Measurements from ENCODE around the gene FAM114A1. TPM values are rescaled to one million over a fixed set of nuclear protein-coding genes. Genes with fewer than 3 reads are reported as not detected.
A peak's percentile ranks its signal among the peaks of the same experiment; 100 is the strongest.

FAM114A1 gene
- total RNA-seq, 2 experiments from 2014 or later = not detected

- no peaks in the 10 kb centered on the region for H3K9me3 ChIP-seq (ENCODE audit: control insufficient read depth in 1 of 2, insufficient read depth in 1 of 2, low read length in 2 of 2)
- H3K9me3 Mint-ChIP-seq = no peaks in the 10 kb centered on the region
- CTCF ChIA-PET = no interaction called here
- H3K27ac ChIP-seq (ENCODE audit: low read depth in 1 of 2, low read length in 2 of 2) = no peak overlapping the region
- peaks cover 26% of the 10 kb centered on the region for H3K36me3 ChIP-seq (ENCODE audit: insufficient read depth, low read length)
- H3K27me3 ChIP-seq (ENCODE audit: control insufficient read depth in 1 of 2, insufficient read depth in 2 of 2, low read length in 2 of 2) = no peaks in the 10 kb centered on the region
- peaks cover 11% of the 10 kb centered on the region for H3K4me1 ChIP-seq (ENCODE audit: insufficient read depth, low read length)
- POLR2A ChIA-PET = interaction anchor here (0.5 kb wide), 1 partner anchor 56 kb away, joined by 4 read pairs; no protein-coding TSS in a partner anchor
- H3K4me1 Mint-ChIP-seq (ENCODE audit: low read depth) = peaks cover 27% of the 10 kb centered on the region
- ATAC-seq (ENCODE audit: poor library complexity) (no peak), DNase-seq (no peak)
- no peaks in the 10 kb centered on the region for H3K27me3 Mint-ChIP-seq
- no peak overlapping the region for H3K27ac Mint-ChIP-seq
- H3K36me3 Mint-ChIP-seq (ENCODE audit: low read depth) = peaks cover 68% of the 10 kb centered on the region
- H3K4me3 Mint-ChIP-seq = no peak overlapping the region
- TF ChIP-seq, protein P1, sequence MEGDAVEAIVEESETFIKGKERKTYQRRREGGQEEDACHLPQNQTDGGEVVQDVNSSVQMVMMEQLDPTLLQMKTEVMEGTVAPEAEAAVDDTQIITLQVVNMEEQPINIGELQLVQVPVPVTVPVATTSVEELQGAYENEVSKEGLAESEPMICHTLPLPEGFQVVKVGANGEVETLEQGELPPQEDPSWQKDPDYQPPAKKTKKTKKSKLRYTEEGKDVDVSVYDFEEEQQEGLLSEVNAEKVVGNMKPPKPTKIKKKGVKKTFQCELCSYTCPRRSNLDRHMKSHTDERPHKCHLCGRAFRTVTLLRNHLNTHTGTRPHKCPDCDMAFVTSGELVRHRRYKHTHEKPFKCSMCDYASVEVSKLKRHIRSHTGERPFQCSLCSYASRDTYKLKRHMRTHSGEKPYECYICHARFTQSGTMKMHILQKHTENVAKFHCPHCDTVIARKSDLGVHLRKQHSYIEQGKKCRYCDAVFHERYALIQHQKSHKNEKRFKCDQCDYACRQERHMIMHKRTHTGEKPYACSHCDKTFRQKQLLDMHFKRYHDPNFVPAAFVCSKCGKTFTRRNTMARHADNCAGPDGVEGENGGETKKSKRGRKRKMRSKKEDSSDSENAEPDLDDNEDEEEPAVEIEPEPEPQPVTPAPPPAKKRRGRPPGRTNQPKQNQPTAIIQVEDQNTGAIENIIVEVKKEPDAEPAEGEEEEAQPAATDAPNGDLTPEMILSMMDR (IDR thresholded peaks at IDR 0.05) = no peak
- intact Hi-C loops (cut with DNase I, micrococcal nuclease) = loop anchor here in 1 of 2 experiments (5.0 kb wide), 3 partner anchors 42 to 58 kb away; partner anchors contain the start of gene TMEM156
- H3K4me3 ChIP-seq (ENCODE audit: low read length) = no peak overlapping the region
Measured at GRCh38 chr4:38989487-38989886, 121.9 kb downstream of the FAM114A1 start.

DNA sequence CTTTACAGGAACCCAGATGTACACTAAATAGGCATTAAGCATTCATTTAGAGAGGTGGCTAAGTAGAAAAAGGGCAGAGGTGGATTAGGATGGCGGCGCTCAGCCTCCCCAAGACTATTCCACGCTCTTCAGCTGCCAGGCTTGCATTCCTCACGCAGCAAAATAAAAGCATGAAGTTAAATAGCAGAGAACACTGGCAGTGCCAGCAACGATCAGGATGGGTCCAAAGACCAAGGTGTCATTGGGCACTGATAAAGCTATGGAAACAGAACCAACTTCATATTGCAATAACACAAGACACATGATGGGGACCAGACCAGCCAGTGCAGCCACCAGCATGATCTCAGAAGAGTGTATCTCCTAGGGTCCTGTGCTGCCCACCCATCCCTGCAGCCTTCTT is 122.6 kb downstream of the FAM114A1 start:
- ChIA-PET CTCF (no interaction called here), POLR2A (interaction anchor here (0.5 kb wide), 1 partner anchor 55 kb away, joined by 4 read pairs; no protein-coding TSS in a partner anchor)
- Histone ChIP-seq H3K36me3 (ENCODE audit: insufficient read depth, low read length) (peaks cover 30% of the 10 kb centered on the region), H3K9me3 (ENCODE audit: control insufficient read depth in 1 of 2, insufficient read depth in 1 of 2, low read length in 2 of 2) (no peaks in the 10 kb centered on the region), H3K4me1 (ENCODE audit: insufficient read depth, low read length) (peaks cover 10% of the 10 kb centered on the region), H3K27me3 (ENCODE audit: control insufficient read depth in 1 of 2, insufficient read depth in 2 of 2, low read length in 2 of 2) (no peaks in the 10 kb centered on the region), H3K27ac (ENCODE audit: low read depth in 1 of 2, low read length in 2 of 2) (no peak overlapping the region), H3K4me3 (ENCODE audit: low read length) (no peak overlapping the region)
- Mint-ChIP-seq H3K27ac (no peak overlapping the region), H3K36me3 (ENCODE audit: low read depth) (peaks cover 74% of the 10 kb centered on the region), H3K9me3 (no peaks in the 10 kb centered on the region), H3K27me3 (no peaks in the 10 kb centered on the region), H3K4me1 (ENCODE audit: low read depth) (peaks cover 22% of the 10 kb centered on the region), H3K4me3 (no peak overlapping the region)
- intact Hi-C loops (cut with DNase I, micrococcal nuclease) = no loop called here
- TF ChIP-seq, protein P1 (IDR thresholded peaks at IDR 0.05) = no peak
- ATAC-seq (ENCODE audit: poor library complexity) = no peak
- no peak for DNase-seq

GRCh38 chr4:38993683-38994082 is 126.1 kb downstream of the FAM114A1 start:
- TF ChIP-seq, protein P1 (IDR thresholded peaks at IDR 0.05) = no peak
- intact Hi-C loops (cut with DNase I, micrococcal nuclease) = no loop called here
- H3K9me3 Mint-ChIP-seq = no peaks in the 10 kb centered on the region
- Histone ChIP-seq H3K9me3 (ENCODE audit: control insufficient read depth in 1 of 2, insufficient read depth in 1 of 2, low read length in 2 of 2) (no peaks in the 10 kb centered on the region), H3K36me3 (ENCODE audit: insufficient read depth, low read length) (peaks cover 33% of the 10 kb centered on the region), H3K4me3 (ENCODE audit: low read length) (no peak overlapping the region), H3K27me3 (ENCODE audit: control insufficient read depth in 1 of 2, insufficient read depth in 2 of 2, low read length in 2 of 2) (no peaks in the 10 kb centered on the region), H3K27ac (ENCODE audit: low read depth in 1 of 2, low read length in 2 of 2) (no peak overlapping the region), H3K4me1 (ENCODE audit: insufficient read depth, low read length) (no peaks in the 10 kb centered on the region)
- no peaks in the 10 kb centered on the region for H3K4me1 Mint-ChIP-seq (ENCODE audit: low read depth)
- no peak overlapping the region for H3K4me3 Mint-ChIP-seq
- CTCF ChIA-PET = interaction anchor here (0.6 to 1.2 kb wide), 2 partner anchors 141 to 148 kb away, joined by 3 read pairs; no protein-coding TSS in a partner anchor
- ATAC-seq (ENCODE audit: poor library complexity) (peak; percentile 48), DNase-seq (no peak)
- no peak overlapping the region for H3K27ac Mint-ChIP-seq
- POLR2A ChIA-PET = interaction anchor here (0.8 kb wide), 1 partner anchor 8 kb away, joined by 3 read pairs; no protein-coding TSS in a partner anchor
- no peaks in the 10 kb centered on the region for H3K27me3 Mint-ChIP-seq
- peaks cover 73% of the 10 kb centered on the region for H3K36me3 Mint-ChIP-seq (ENCODE audit: low read depth)

Measured in CD4-positive, alpha-beta T cell (primary cell).